ENCODE results near the gene TRIM67. TPM values are rescaled to one million over a fixed set of nuclear protein-coding genes. Genes with fewer than 3 reads are reported as not detected.

The TRIM67 gene
- total and polyA plus RNA-seq, 12 donors, result 0.06 to 1.5 (median 0.31) TPM

GRCh38 chr1:231162970-231163829 lies 1.3 kb downstream of the TRIM67 start:
- intact Hi-C loops (cut with DNase I), result no loop called here
- peak overlapping the region in 1 of 4 donors; percentile 66 for H3K4me3 ChIP-seq
- peak in 2 of 7 donors; percentile 16 to 22 for DNase-seq
- peaks cover 14 to 36% of the 10 kb centered on the region in 2 donors for H3K4me1 ChIP-seq (replicated peaks in 1 of 2)
- 0 to 6% (median 5%) methylated on average over 4 to 97 of the region's 97 CpGs for WGBS, 4 donors
- H3K27me3 ChIP-seq, result peaks cover 14% of the 10 kb centered on the region
- no peaks in the 10 kb centered on the region for H3K36me3 ChIP-seq (replicated peaks in 1 of 2)
- no peak for TF ChIP-seq CTCF (IDR thresholded peaks at IDR 0.05)
- TF ChIP-seq POLR2A (IDR thresholded peaks at IDR 0.05), result no peak
- H3K9me3 ChIP-seq (replicated peaks in 1 of 3), result no peaks in the 10 kb centered on the region
- no peak overlapping the region for H3K27ac ChIP-seq

GRCh38 chr1:231163830-231164427 lies 2.1 kb downstream of the TRIM67 start:
- no peak overlapping the region for H3K27ac ChIP-seq
- H3K4me1 ChIP-seq (replicated peaks in 1 of 2), result peaks cover 14 to 36% of the 10 kb centered on the region in 2 donors
- TF ChIP-seq POLR2A (IDR thresholded peaks at IDR 0.05), result no peak
- no peak for TF ChIP-seq CTCF (IDR thresholded peaks at IDR 0.05)
- 23 to 43% (median 27%) methylated on average over 15 to 23 of the region's 23 CpGs for WGBS, 4 donors
- peaks cover 14% of the 10 kb centered on the region for H3K27me3 ChIP-seq
- intact Hi-C loops (cut with DNase I), result no loop called here
- DNase-seq, result no peak
- H3K36me3 ChIP-seq (replicated peaks in 1 of 2), result no peaks in the 10 kb centered on the region
- H3K4me3 ChIP-seq, result no peak overlapping the region
- H3K9me3 ChIP-seq (replicated peaks in 1 of 3), result no peaks in the 10 kb centered on the region

- no peak overlapping the region for H3K4me3 ChIP-seq
- intact Hi-C loops (cut with DNase I), result no loop called here
- WGBS, 4 donors, result 91 to 98% (median 96%) methylated on average over 1 of the region's 1 CpG
- peak in 1 of 7 donors; percentile 7 for DNase-seq
- H3K36me3 ChIP-seq (replicated peaks in 1 of 2), result no peaks in the 10 kb centered on the region
- H3K9me3 ChIP-seq (replicated peaks in 1 of 3), result no peaks in the 10 kb centered on the region
- peak overlapping the region in 2 of 5 donors; percentile 36 to 64 for H3K27ac ChIP-seq
- no peak for TF ChIP-seq POLR2A (IDR thresholded peaks at IDR 0.05)
- TF ChIP-seq CTCF (IDR thresholded peaks at IDR 0.05), result no peak
- peaks cover 14% of the 10 kb centered on the region for H3K27me3 ChIP-seq
- peaks cover 14 to 36% of the 10 kb centered on the region in 2 donors for H3K4me1 ChIP-seq (replicated peaks in 1 of 2)
Measured at GRCh38 chr1:231165371-231165770, 3.5 kb downstream of the TRIM67 start.

GRCh38 chr1:231166398-231166797 lies 4.5 kb downstream of the TRIM67 start:
- Histone ChIP-seq H3K4me1 (replicated peaks in 1 of 2) (peaks cover 12 to 30% of the 10 kb centered on the region in 2 donors), H3K27ac (peak overlapping the region in 1 of 5 donors; percentile 64), H3K4me3 (no peak overlapping the region), H3K36me3 (replicated peaks in 1 of 2) (no peaks in the 10 kb centered on the region), H3K9me3 (replicated peaks in 1 of 3) (no peaks in the 10 kb centered on the region), H3K27me3 (peaks cover 14% of the 10 kb centered on the region)
- intact Hi-C loops (cut with DNase I), result no loop called here
- no peak for TF ChIP-seq POLR2A (IDR thresholded peaks at IDR 0.05)
- no peak for TF ChIP-seq CTCF (IDR thresholded peaks at IDR 0.05)
- peak in 2 of 7 donors; percentile 11 to 31 for DNase-seq
